HG02678 (cell line): ENCODE data around the gene NKAIN2.

Experiments used
- ATAC-seq: cut with Tn5 transposase; IDR thresholded peaks from one replicate; pipeline ENCODE4 v1.9.1; 2021; ENCODE audit warnings: mild to moderate bottlenecking, moderate library complexity; ENCODE audit not compliant: unreplicated experiment

Gene NKAIN2

GRCh38 chr6:123803504-123804013, at the start of gene NKAIN2:
NKAIN2 (plus strand) TSS chr6:123803865.
- peak; percentile 35 for ATAC-seq

DNA sequence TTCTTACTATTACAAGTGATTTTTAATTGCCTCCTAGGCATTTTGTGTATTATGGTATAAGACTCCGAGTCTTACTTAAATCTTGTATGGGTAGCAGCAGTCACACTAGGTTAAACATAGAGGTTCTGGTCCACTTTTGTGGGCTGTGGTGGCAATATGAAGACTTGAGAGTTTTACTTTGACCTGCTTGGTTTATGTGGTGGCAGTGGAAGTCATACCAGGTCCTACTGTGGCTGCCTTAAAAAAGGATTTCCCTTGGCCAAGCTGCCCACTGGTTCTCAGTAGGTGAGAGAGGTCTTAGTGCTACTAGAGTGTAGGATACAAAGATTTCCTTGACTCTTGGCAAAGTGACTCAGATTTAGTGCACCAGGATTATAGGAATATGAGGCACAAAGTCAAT, 44.2 kb upstream of the NKAIN2 start:
- ATAC-seq, result no peak

GRCh38 chr6:123763904-123764303, 39.8 kb upstream of the NKAIN2 start:
- no peak for ATAC-seq

GRCh38 chr6:123764722-123765121, 38.9 kb upstream of the NKAIN2 start:
- no peak for ATAC-seq

GRCh38 chr6:123768921-123769320, 34.7 kb upstream of the NKAIN2 start:
- no peak for ATAC-seq

- ATAC-seq, result no peak
Measured at GRCh38 chr6:123769431-123769830, 34.2 kb upstream of the NKAIN2 start.

GRCh38 chr6:123770247-123770949, 33.3 kb upstream of the NKAIN2 start:
- ATAC-seq, result peak; percentile 57

GRCh38 chr6:123771126-123771525, 32.5 kb upstream of the NKAIN2 start:
- no peak for ATAC-seq

- no peak for ATAC-seq
Measured at GRCh38 chr6:123777563-123777962, 26.1 kb upstream of the NKAIN2 start.

GRCh38 chr6:123780021-123780420, 23.6 kb upstream of the NKAIN2 start:
- ATAC-seq, result no peak

DNA sequence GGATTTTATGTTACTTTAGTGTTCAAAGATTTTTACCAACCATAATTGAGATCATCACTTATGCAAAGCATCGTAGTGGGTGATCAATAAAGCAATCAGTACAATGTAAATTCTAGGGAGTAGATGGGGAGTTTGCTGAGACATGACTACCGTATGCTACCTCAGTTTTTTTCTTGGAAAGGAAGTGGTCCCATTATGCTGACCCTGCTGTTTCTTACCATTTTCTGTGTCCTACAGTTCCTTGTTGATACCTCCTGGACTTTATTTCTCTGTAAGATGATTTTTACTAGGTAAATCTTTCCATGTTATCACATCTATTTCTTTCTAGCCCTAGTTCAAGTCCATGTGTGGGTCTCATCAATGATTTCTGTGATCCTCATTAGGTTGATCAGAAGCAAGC, 19.3 kb upstream of the NKAIN2 start:
- no peak for ATAC-seq

DNA sequence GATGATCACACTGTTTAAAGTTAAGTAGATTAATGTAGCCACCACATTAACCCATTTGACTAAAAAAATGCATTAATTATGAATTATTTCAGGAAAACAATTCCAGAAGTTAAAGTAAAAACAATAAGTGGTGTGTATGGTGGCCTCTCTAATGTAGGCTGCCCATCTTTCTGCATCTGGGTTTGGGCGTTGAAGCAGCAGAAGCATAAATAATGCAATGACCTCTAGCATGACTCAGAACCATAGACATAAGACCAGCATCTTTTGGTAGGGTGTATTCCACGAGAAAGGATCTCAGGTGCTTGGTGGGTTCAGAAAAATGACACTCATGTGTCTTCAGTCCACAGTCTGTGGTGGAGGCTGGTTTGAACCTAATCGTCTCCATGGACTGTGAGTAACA, 18.6 kb upstream of the NKAIN2 start:
- ATAC-seq, result no peak

GRCh38 chr6:123788319-123788718, 15.3 kb upstream of the NKAIN2 start:
- ATAC-seq, result no peak

DNA sequence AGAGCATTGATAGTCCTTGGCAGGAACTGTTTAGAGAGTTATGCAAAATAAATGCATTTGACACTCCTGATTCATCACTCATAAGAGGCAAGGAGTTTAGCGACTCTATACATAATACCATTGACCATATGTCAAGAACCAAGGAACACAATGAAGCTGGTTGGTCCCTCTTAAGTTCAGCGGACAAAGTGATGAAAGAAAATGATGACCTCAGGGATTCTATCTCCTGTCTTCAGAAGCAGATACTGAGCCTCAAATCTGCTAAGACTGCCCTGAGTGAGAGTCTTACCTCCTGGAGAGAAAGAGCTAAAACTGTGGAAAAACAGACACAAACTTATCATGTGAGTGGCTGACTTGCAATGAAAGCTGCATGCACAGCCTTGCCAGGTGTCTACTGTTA, 9.5 kb upstream of the NKAIN2 start:
- ATAC-seq, result no peak

GRCh38 chr6:123794799-123795198, 8.9 kb upstream of the NKAIN2 start:
- ATAC-seq, result no peak

DNA sequence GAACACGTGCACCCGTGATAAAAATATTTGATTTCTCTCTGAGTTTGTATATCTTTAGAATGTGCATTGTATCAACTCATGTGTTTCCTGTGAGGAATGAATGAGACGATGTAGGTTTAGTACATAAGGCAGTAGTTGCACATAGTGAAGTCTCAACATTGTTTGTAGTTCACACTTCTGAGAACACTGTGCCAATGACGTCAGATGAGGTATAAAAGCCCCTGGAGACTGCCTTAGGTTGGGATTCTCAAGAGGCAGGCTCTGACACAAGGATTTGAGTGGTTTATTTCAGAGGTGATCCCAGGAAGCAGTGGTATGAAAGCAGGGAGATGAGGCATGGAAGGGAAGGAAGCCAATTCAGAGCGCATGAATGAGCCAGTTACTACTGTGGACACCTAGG, 2.6 kb upstream of the NKAIN2 start:
- ATAC-seq, result no peak

- ATAC-seq, result peak; percentile 6
Measured at GRCh38 chr6:123802351-123802696, 1.3 kb upstream of the NKAIN2 start.

DNA sequence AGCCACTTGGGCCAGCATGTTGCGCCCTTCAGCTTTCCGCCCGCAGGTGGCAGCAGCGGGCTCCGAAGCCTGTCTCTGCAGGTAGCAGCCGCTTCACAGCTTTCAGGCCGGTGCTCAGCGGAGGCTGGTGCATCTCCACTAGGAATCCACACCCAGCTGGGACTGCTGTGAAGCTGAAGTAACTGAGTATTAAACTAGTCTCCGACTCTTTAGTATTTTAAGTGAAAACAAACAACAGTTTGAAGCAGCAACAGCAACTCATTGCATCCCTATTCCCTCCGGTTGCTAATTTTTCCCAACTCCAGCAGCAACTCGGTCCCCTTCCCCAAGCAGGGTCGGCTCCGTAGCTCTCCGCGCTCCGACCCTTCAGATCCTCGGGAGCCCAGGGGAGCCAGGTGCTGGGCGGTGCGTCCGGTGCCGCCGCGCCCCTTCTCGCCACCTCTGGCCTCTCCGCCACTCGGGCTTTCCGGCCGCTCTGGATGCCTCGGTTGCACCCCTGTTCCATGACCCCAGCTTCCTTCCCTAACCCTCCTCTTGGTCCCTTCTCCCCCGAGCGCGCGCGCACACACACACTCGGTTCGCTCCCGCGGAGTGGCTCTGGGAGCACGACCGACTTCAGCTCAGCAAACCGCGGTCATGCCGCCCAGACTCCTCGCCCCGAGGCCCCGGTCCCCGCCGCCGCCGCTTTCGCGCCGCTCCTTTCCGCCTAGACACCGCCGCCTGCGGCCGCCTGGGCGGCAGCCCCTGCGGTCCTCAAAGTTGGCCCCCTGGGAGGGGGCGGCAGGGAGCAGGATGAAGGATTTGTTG, 765 bp upstream of the NKAIN2 start:
- peak; percentile 95 for ATAC-seq

- no peak for ATAC-seq
Measured at GRCh38 chr6:123804014-123804786, 535 bp downstream of the NKAIN2 start.

- ATAC-seq, result no peak
Measured at GRCh38 chr6:123804787-123805540, 1.3 kb downstream of the NKAIN2 start.

- ATAC-seq, result no peak
Measured at GRCh38 chr6:123805921-123806320, 2.3 kb downstream of the NKAIN2 start.
